Measurements from ENCODE around the gene ATP8A2. TPM values are rescaled to one million over a fixed set of nuclear protein-coding genes. Genes with fewer than 3 reads are reported as not detected.

The ATP8A2 gene
- total RNA-seq, 1 experiment from 2014 or later = not detected

GRCh38 chr13:25699600-25699999, 327.8 kb downstream of the ATP8A2 start:
- in situ Hi-C loops (cut with HindIII; ENCODE audit: low pct_unique_long_range_greater_than_20kb, low sequenced_read_pairs) = no loop called here
- Histone ChIP-seq H3K27ac (ENCODE audit: low read length) (no peak overlapping the region), H3K27me3 (ENCODE audit: control insufficient read depth, insufficient read depth, low read length) (no peaks in the 10 kb centered on the region), H3K4me3 (ENCODE audit: low read depth in 2 of 2, low read length in 2 of 2) (no peak overlapping the region), H3K36me3 (ENCODE audit: control insufficient read depth, insufficient read depth, low read length) (no peaks in the 10 kb centered on the region), H3K9me3 (ENCODE audit: control insufficient read depth, insufficient read depth, low read depth, low read length) (no peaks in the 10 kb centered on the region), H3K4me1 (ENCODE audit: control insufficient read depth, insufficient read depth, low read length) (no peaks in the 10 kb centered on the region)
- POLR2A ChIA-PET = no interaction called here
- TF ChIP-seq TCF7L2 (IDR thresholded peaks at IDR 0.05; ENCODE audit: low read depth, low read length) (no peak), REST (IDR thresholded peaks at IDR 0.05; ENCODE audit: insufficient read depth in 1 of 2, low read depth in 2 of 2, low read length in 1 of 2) (no peak), CTCF (IDR thresholded peaks at IDR 0.05) (no peak), SIN3A (IDR thresholded peaks at IDR 0.05; ENCODE audit: borderline replicate concordance, insufficient read depth, low read depth, low read length) (no peak), POLR2AphosphoS5 (IDR thresholded peaks at IDR 0.05; ENCODE audit: low read depth, low read length) (no peak)
- CTCF ChIA-PET = no interaction called here
- no TSS peak for BruUV-seq (replicated peaks)
- DNase-seq (ENCODE audit: low read depth, low spot score) (no peak), ATAC-seq (no peak)
- intact Hi-C loops (cut with micrococcal nuclease; ENCODE audit: unreplicated experiment) = no loop called here

GRCh38 chr13:25701304-25701703, 329.5 kb downstream of the ATP8A2 start:
- Histone ChIP-seq H3K4me1 (ENCODE audit: control insufficient read depth, insufficient read depth, low read length) (no peaks in the 10 kb centered on the region), H3K9me3 (ENCODE audit: control insufficient read depth, insufficient read depth, low read depth, low read length) (no peaks in the 10 kb centered on the region), H3K36me3 (ENCODE audit: control insufficient read depth, insufficient read depth, low read length) (no peaks in the 10 kb centered on the region), H3K27me3 (ENCODE audit: control insufficient read depth, insufficient read depth, low read length) (no peaks in the 10 kb centered on the region), H3K27ac (ENCODE audit: low read length) (no peak overlapping the region), H3K4me3 (ENCODE audit: low read depth in 2 of 2, low read length in 2 of 2) (no peak overlapping the region)
- ChIA-PET POLR2A (no interaction called here), CTCF (no interaction called here)
- BruUV-seq (replicated peaks) = no TSS peak
- TF ChIP-seq SIN3A (IDR thresholded peaks at IDR 0.05; ENCODE audit: borderline replicate concordance, insufficient read depth, low read depth, low read length) (no peak), CTCF (IDR thresholded peaks at IDR 0.05) (no peak), POLR2AphosphoS5 (IDR thresholded peaks at IDR 0.05; ENCODE audit: low read depth, low read length) (no peak), TCF7L2 (IDR thresholded peaks at IDR 0.05; ENCODE audit: low read depth, low read length) (no peak), REST (IDR thresholded peaks at IDR 0.05; ENCODE audit: insufficient read depth in 1 of 2, low read depth in 2 of 2, low read length in 1 of 2) (no peak)
- in situ Hi-C loops (cut with HindIII; ENCODE audit: low pct_unique_long_range_greater_than_20kb, low sequenced_read_pairs) = no loop called here
- ATAC-seq (no peak), DNase-seq (ENCODE audit: low read depth, low spot score) (no peak)
- intact Hi-C loops (cut with micrococcal nuclease; ENCODE audit: unreplicated experiment) = no loop called here

Data from Panc1 (cell line).